Effector CD4-positive, alpha-beta T cell (primary cell): ENCODE measurements around the gene GBF1.

Source experiments
- DNase-seq: peaks from one replicate; pipeline ENCODE4 v3.0.0-alpha.2; 2020

GBF1 gene

GRCh38 chr10:102429468-102429867 is 184.1 kb downstream of the GBF1 start:
- DNase-seq: no peak

- no peak for DNase-seq
These were observed 186.3 kb downstream of the GBF1 start for GRCh38 chr10:102431452-102432124.
